Neural cell (in vitro differentiated cells): ENCODE measurements around the gene ANKS1B. TPM values are rescaled to one million over a fixed set of nuclear protein-coding genes. Genes with fewer than 3 reads are reported as not detected.

Experiments used
- H2AFZ ChIP-seq: fragments of 200-600, 300-800 bp; sonication (generic), shearing (Covaris generic); 2 replicates; pipeline ENCODE4 v1.6.0; 2014; ENCODE audit warnings: low read depth, mild to moderate bottlenecking, antibody characterized with exemption, low read length, moderate library complexity
- H3F3A ChIP-seq: fragments of 200-600 bp; shearing (Covaris generic); 2 replicates; pipeline ENCODE4 v1.6.1; 2016; ENCODE audit warnings: mild to moderate bottlenecking, moderate library complexity, mixed read lengths, antibody characterized with exemption, low read length; ENCODE audit not compliant: insufficient read depth, poor library complexity, severe bottlenecking
- H3K27ac ChIP-seq: fragments of 200-600, 300-800 bp; sonication (generic), shearing (Covaris generic); 2 replicates; pipeline ENCODE4 v1.5.1; 2014; ENCODE audit warnings: mild to moderate bottlenecking, low read length, moderate library complexity
- H3K27me3 ChIP-seq: fragments of 300-800, 200-600 bp; sonication (generic), shearing (Covaris generic); 2 replicates; pipeline ENCODE4 v1.6.0; 2014; ENCODE audit warnings: mild to moderate bottlenecking, low read depth, low read length, moderate library complexity; ENCODE audit not compliant: insufficient read depth
- H3K36me3 ChIP-seq: fragments of 300-800, 200-600 bp; sonication (generic), shearing (Covaris generic); 2 replicates; pipeline ENCODE4 v1.5.1; 2014; ENCODE audit warnings: mild to moderate bottlenecking, antibody characterized with exemption, low read length, moderate library complexity; ENCODE audit not compliant: insufficient read depth
- H3K4me2 ChIP-seq: fragments of 300-800, 200-600 bp; sonication (generic), shearing (Covaris generic); 2 replicates; pipeline ENCODE4 v1.6.0; 2014; ENCODE audit warnings: mild to moderate bottlenecking, low read length
- H3K4me3 ChIP-seq: fragments of 300-800, 200-600 bp; sonication (generic), shearing (Covaris generic); 2 replicates; pipeline ENCODE4 v1.5.1; 2014; ENCODE audit warnings: mild to moderate bottlenecking, low read length, moderate library complexity
- H3K79me2 ChIP-seq: fragments of 200-600 bp; shearing (Covaris generic); replicated peaks from 2 replicates; pipeline ENCODE4 v1.6.0; 2014; ENCODE audit warnings: mild to moderate bottlenecking, low read length, moderate library complexity; ENCODE audit not compliant: insufficient read depth
- H3K9ac ChIP-seq: fragments of 300-800, 200-600 bp; sonication (generic), shearing (Covaris generic); 2 replicates; pipeline ENCODE4 v1.6.1; 2016; ENCODE audit warnings: mild to moderate bottlenecking, low read length, mixed read lengths
- H3K9me2 ChIP-seq: fragments of 200-600 bp; shearing (Covaris generic); 2 replicates; pipeline ENCODE4 v1.6.1; 2016; ENCODE audit warnings: mild to moderate bottlenecking, low read length, mixed read lengths; ENCODE audit not compliant: insufficient read depth
- H3K9me3 ChIP-seq: fragments of 200-600, 300-800 bp; sonication (generic), shearing (Covaris generic); 2 replicates; pipeline ENCODE4 v1.6.1; 2016; ENCODE audit warnings: mild to moderate bottlenecking, mixed run types, low read length, moderate library complexity, mixed read lengths
- H4K20me1 ChIP-seq: fragments of 200-600 bp; shearing (Covaris generic); 2 replicates; pipeline ENCODE4 v1.6.1; 2016; ENCODE audit warnings: mild to moderate bottlenecking, mixed run types; ENCODE audit not compliant: insufficient read depth
- CTCF ChIP-seq: fragments of 450-650 bp; IDR thresholded peaks from 2 replicates; pipeline ENCODE4 v1.5.1; 2014; ENCODE audit warnings: antibody characterized with exemption, mild to moderate bottlenecking, moderate library complexity; ENCODE audit not compliant: poor library complexity, severe bottlenecking
- EP300 ChIP-seq: fragments of 450-650 bp; conservative IDR thresholded peaks from 2 replicates; pipeline ENCODE4 v1.6.1; 2014; ENCODE audit warnings: antibody characterized with exemption, mild to moderate bottlenecking, moderate library complexity; ENCODE audit not compliant: poor library complexity, severe bottlenecking
- EZH2 ChIP-seq: fragments of 200-600, 300-800 bp; shearing (Covaris generic), sonication (generic); IDR thresholded peaks from 2 replicates; pipeline ENCODE4 v1.6.1; 2014; ENCODE audit warnings: antibody characterized with exemption, low read length, borderline replicate concordance, mild to moderate bottlenecking; ENCODE audit not compliant: insufficient read depth, poor library complexity, severe bottlenecking
- MXI1 ChIP-seq: fragments of 450-650 bp; conservative IDR thresholded peaks from 2 replicates; pipeline ENCODE4 v1.6.1; 2014; ENCODE audit warnings: antibody characterized with exemption, mild to moderate bottlenecking; ENCODE audit not compliant: poor library complexity, severe bottlenecking
- POLR2AphosphoS5 ChIP-seq: IDR thresholded peaks from 2 replicates; pipeline ENCODE4 v1.6.1; 2012
- RAD21 ChIP-seq: fragments of 450-650 bp; conservative IDR thresholded peaks from 2 replicates; pipeline ENCODE4 v1.6.1; 2014; ENCODE audit warnings: antibody characterized with exemption, mild to moderate bottlenecking, moderate library complexity
- REST ChIP-seq: IDR thresholded peaks from 2 replicates; pipeline ENCODE4 v1.6.1; 2012; ENCODE audit warnings: borderline replicate concordance
- SMC3 ChIP-seq: fragments of 450-650 bp; conservative IDR thresholded peaks from 2 replicates; pipeline ENCODE4 v1.6.1; 2014; ENCODE audit warnings: antibody characterized with exemption, mild to moderate bottlenecking, moderate library complexity; ENCODE audit not compliant: poor library complexity
- TAF1 ChIP-seq: IDR thresholded peaks from 2 replicates; pipeline ENCODE4 v1.6.1; 2012; ENCODE audit warnings: low read depth
- polyA plus RNA-seq: library from polyadenylated mRNA; depleted of rRNA; stranded (reverse); fragments of >200 nt; gene quantifications from 2 replicates; pipeline ENCODE4 v1.2.3, GENCODE V29; 2014

ANKS1B gene
- polyA plus RNA-seq, 1 donor from 2014 or later = 65.6 TPM

GRCh38 chr12:98786653-98787052 is 1198.1 kb downstream of the ANKS1B start:
- no peaks in the 10 kb centered on the region for H4K20me1 ChIP-seq
- H3K27ac ChIP-seq = no peak overlapping the region
- no peaks in the 10 kb centered on the region for H3K79me2 ChIP-seq
- H3K4me3 ChIP-seq = no peak overlapping the region
- no peaks in the 10 kb centered on the region for H3F3A ChIP-seq
- H2AFZ ChIP-seq = no peak overlapping the region
- H3K27me3 ChIP-seq = no peaks in the 10 kb centered on the region
- H3K9me3 ChIP-seq = no peaks in the 10 kb centered on the region
- no peak overlapping the region for H3K9ac ChIP-seq
- no peaks in the 10 kb centered on the region for H3K9me2 ChIP-seq
- H3K4me2 ChIP-seq = no peak overlapping the region
- H3K36me3 ChIP-seq = no peaks in the 10 kb centered on the region
- no peak for TF ChIP-seq REST
- TF ChIP-seq SMC3 = no peak
- TF ChIP-seq EZH2 = no peak
- TF ChIP-seq TAF1 = no peak
- TF ChIP-seq EP300 = no peak
- TF ChIP-seq POLR2AphosphoS5 = no peak
- no peak for TF ChIP-seq CTCF
- TF ChIP-seq RAD21 = no peak
- TF ChIP-seq MXI1 = no peak

DNA sequence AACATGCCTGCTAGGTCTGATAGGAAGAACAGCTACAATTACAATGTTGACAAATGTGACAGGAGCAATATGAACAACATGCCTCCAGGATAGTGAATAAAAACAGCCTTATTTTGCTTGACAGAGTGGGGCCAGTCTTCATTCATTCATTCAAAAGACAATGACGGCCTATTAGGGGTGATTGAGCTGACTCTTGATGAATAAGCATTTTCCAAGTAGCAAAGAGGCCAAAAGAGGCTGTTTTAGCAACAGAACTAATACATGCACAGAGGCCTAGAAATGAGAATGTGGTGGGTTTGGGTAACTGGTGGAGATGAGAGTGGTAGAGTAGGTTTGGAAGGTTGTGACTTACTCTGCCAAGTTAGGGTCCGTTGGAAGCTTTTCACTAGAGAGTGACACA is 1201.3 kb downstream of the ANKS1B start:
- H3F3A ChIP-seq = no peaks in the 10 kb centered on the region
- H3K36me3 ChIP-seq = peaks cover 9% of the 10 kb centered on the region
- no peak overlapping the region for H3K4me2 ChIP-seq
- TF ChIP-seq REST (no peak), POLR2AphosphoS5 (no peak), EZH2 (no peak), RAD21 (no peak)
- no peaks in the 10 kb centered on the region for H3K27me3 ChIP-seq
- H3K9ac ChIP-seq = no peak overlapping the region
- H2AFZ ChIP-seq = no peak overlapping the region
- H3K9me3 ChIP-seq = no peaks in the 10 kb centered on the region
- no peaks in the 10 kb centered on the region for H4K20me1 ChIP-seq
- no peak overlapping the region for H3K4me3 ChIP-seq
- no peaks in the 10 kb centered on the region for H3K79me2 ChIP-seq
- no peak overlapping the region for H3K27ac ChIP-seq
- no peaks in the 10 kb centered on the region for H3K9me2 ChIP-seq
